HepG2 (cell line): ENCODE measurements around the gene CCR8. TPM values are rescaled to one million over a fixed set of nuclear protein-coding genes. Genes with fewer than 3 reads are reported as not detected.
A peak's percentile ranks its signal among the peaks of the same experiment; 100 is the strongest.

Source experiments
- AHDC1 ChIP-seq: sonication (generic); formaldehyde crosslinking; IDR thresholded peaks from 2 replicates; pipeline ENCODE4 v1.5.1; 2020; ENCODE audit warnings: mild to moderate bottlenecking, missing genetic modification reagents, borderline replicate concordance
- ATF3 ChIP-seq: sonication (generic); formaldehyde crosslinking; IDR thresholded peaks from 2 replicates; pipeline ENCODE4 v1.4.0; 2020; ENCODE audit warnings: missing genetic modification reagents
- ATF4 ChIP-seq, 2 experiments: fragments of 450-650 bp in 1 of 2; sonication (generic) in 1 of 2; formaldehyde crosslinking; IDR thresholded peaks; 2 replicates each; pipeline versions ENCODE4 v1.5.0 to v1.8.0; 2020 to 2022; ENCODE audit warnings: mild to moderate bottlenecking in 1 of 2, missing genetic modification reagents in 1 of 2
- CBFB ChIP-seq: sonication (generic); formaldehyde crosslinking; IDR thresholded peaks from 2 replicates; pipeline ENCODE4 v1.4.0; 2020; ENCODE audit warnings: missing genetic modification reagents
- HOXA5 ChIP-seq: sonication (generic); formaldehyde crosslinking; IDR thresholded peaks from 2 replicates; pipeline ENCODE4 v1.4.0; 2020; ENCODE audit warnings: missing genetic modification reagents
- JUND ChIP-seq: sonication (generic); formaldehyde crosslinking; IDR thresholded peaks from 2 replicates; pipeline ENCODE4 v1.8.0; 2022; ENCODE audit warnings: mild to moderate bottlenecking, missing genetic modification reagents
- NCOA2 ChIP-seq: sonication (generic); formaldehyde crosslinking; IDR thresholded peaks from 2 replicates; pipeline ENCODE4 v1.8.0; 2022; ENCODE audit warnings: inconsistent platforms
- RBM39 ChIP-seq: fragments of 200-400 bp; formaldehyde crosslinking; IDR thresholded peaks from one replicate; pipeline ENCODE4 v1.6.1; 2018; ENCODE audit warnings: antibody characterized with exemption, mild to moderate bottlenecking, low read depth, low read length; ENCODE audit not compliant: poor library complexity, severe bottlenecking
- SALL1 ChIP-seq: sonication (generic); formaldehyde crosslinking; IDR thresholded peaks from 2 replicates; pipeline ENCODE4 v1.8.0; 2022; ENCODE audit warnings: mild to moderate bottlenecking, missing genetic modification reagents
- SMAD3 ChIP-seq: sonication (generic); formaldehyde crosslinking; IDR thresholded peaks from 2 replicates; pipeline ENCODE4 v1.4.0; 2020; ENCODE audit warnings: missing genetic modification reagents
- THRA ChIP-seq: sonication (generic); formaldehyde crosslinking; IDR thresholded peaks from 2 replicates; pipeline ENCODE4 v1.4.0; 2020; ENCODE audit warnings: missing genetic modification reagents, borderline replicate concordance
- ZKSCAN8 ChIP-seq: IDR thresholded peaks from 2 replicates; pipeline ENCODE4 v1.6.1; 2016; ENCODE audit warnings: borderline replicate concordance, missing genetic modification reagents, missing compliant biosample characterization
- ZNF205 ChIP-seq: IDR thresholded peaks from 2 replicates; pipeline ENCODE4 v1.6.1; 2018; ENCODE audit warnings: missing biosample characterization, missing genetic modification reagents
- ZNF484 ChIP-seq: sonication (generic); formaldehyde crosslinking; IDR thresholded peaks from 2 replicates; pipeline ENCODE4 v1.5.1; 2020; ENCODE audit warnings: mild to moderate bottlenecking, low read depth, missing genetic modification reagents, borderline replicate concordance
- ZNF547 ChIP-seq: sonication (generic); formaldehyde crosslinking; IDR thresholded peaks from 2 replicates; pipeline ENCODE4 v1.5.1; 2020; ENCODE audit warnings: mild to moderate bottlenecking, missing genetic modification reagents
- ZNF549 ChIP-seq: sonication (generic); formaldehyde crosslinking; IDR thresholded peaks from 2 replicates; pipeline ENCODE4 v1.5.0; 2020; ENCODE audit warnings: missing genetic modification reagents
- ZNF614 ChIP-seq: IDR thresholded peaks from 2 replicates; pipeline ENCODE4 v1.6.1; 2018; ENCODE audit warnings: missing biosample characterization, missing genetic modification reagents, inconsistent platforms, borderline replicate concordance
- ZNF878 ChIP-seq: sonication (generic); formaldehyde crosslinking; IDR thresholded peaks from 2 replicates; pipeline ENCODE4 v1.8.1; 2023; ENCODE audit warnings: mild to moderate bottlenecking, missing genetic modification reagents, moderate library complexity
- ZXDC ChIP-seq: sonication (generic); formaldehyde crosslinking; IDR thresholded peaks from 2 replicates; pipeline ENCODE4 v1.5.0; 2020; ENCODE audit warnings: mild to moderate bottlenecking, missing genetic modification reagents
- polyA plus RNA-seq, 8 experiments: library from polyadenylated mRNA; depleted of rRNA in 3 of 8; stranded (reverse) in 7 of 8; unstranded in 1 of 8; fragments of >200 nt; fragmentation: Illumina TruSeq in 4 of 8; extraction: Trizol in 4 of 8; gene quantifications; 2 replicates each; pipeline versions ENCODE4 v1.2.1 to v1.2.3, GENCODE V29; 2011 to 2016; ENCODE audit warnings: low read depth in 4 of 8, missing spikeins in 1 of 8, mixed read lengths in 1 of 8; ENCODE audit not compliant: insufficient read depth in 1 of 8
- total RNA-seq, 5 experiments: library from RNA; depleted of rRNA; stranded (reverse); fragments of >200 nt; fragmentation: Illumina TruSeq; extraction: Trizol; gene quantifications; 2 replicates each; pipeline ENCODE4 v1.2.3, GENCODE V29; 2016; ENCODE audit warnings: low read depth in 1 of 5

The CCR8 gene
- total and polyA plus RNA-seq, 2 of the 13 experiments (the other 11 are each of a cell fraction or from before 2014, with no cell fraction given): not detected

- no peak for TF ChIP-seq ZXDC (CRISPR knock-in tag)
- TF ChIP-seq ZNF549 (CRISPR knock-in tag): no peak
- peak; percentile 72 for TF ChIP-seq CBFB (CRISPR knock-in tag)
- TF ChIP-seq NCOA2 (CRISPR knock-in tag): peak; percentile 92
- peak in 1 of 2 experiments; percentile 56; a peak in 1 of 4 replicates for TF ChIP-seq ATF4 (CRISPR knock-in tag; IDR thresholded peaks at IDR 0.05)
- peak; percentile 92 for TF ChIP-seq ZNF614 (CRISPR knock-in tag)
- peak; percentile 85; the same call in 1 of the 2 replicates for TF ChIP-seq ZKSCAN8 (CRISPR knock-in tag)
- TF ChIP-seq ZNF205 (CRISPR knock-in tag): peak; percentile 57; the same call in 1 of the 2 replicates
- 0 out of 2 replicates have a peak, but pooled peaks have one; percentile 81 for TF ChIP-seq HOXA5 (CRISPR knock-in tag)
- TF ChIP-seq ZNF878 (CRISPR knock-in tag): peak; percentile 63; the same call in 1 of the 2 replicates
- TF ChIP-seq JUND (CRISPR knock-in tag): peak; percentile 97
- peak; percentile 96 for TF ChIP-seq AHDC1 (CRISPR knock-in tag)
- TF ChIP-seq ATF3: peak; percentile 97
- peak; percentile 82; the same call in 1 of the 2 replicates for TF ChIP-seq SALL1 (CRISPR knock-in tag)
- TF ChIP-seq THRA (CRISPR knock-in tag): peak; percentile 81
- 0 out of 2 replicates have a peak, but pooled peaks have one; percentile 18 for TF ChIP-seq ZNF547
- no peak for TF ChIP-seq ZNF484 (CRISPR knock-in tag)
- peak; percentile 66 for TF ChIP-seq SMAD3 (CRISPR knock-in tag)
- no peak for TF ChIP-seq RBM39
These were observed 11.8 kb upstream of the CCR8 start (continued) for GRCh38 chr3:39317571-39318169.
